Measurements from ENCODE around the gene LAMB4.

The LAMB4 gene

GRCh38 chr7:108130261-108130660 is at the start of gene LAMB4:
LAMB4 (minus strand) TSS chr7:108130361; CDS start chr7:108123164, 7,197 bp downstream.
- no peak for DNase-seq

GRCh38 chr7:108178398-108178797 is 48.2 kb upstream of the LAMB4 start:
- no peak for DNase-seq

GRCh38 chr7:108171164-108171563 is 41.0 kb upstream of the LAMB4 start:
- DNase-seq: no peak

GRCh38 chr7:108170251-108170650 is 40.1 kb upstream of the LAMB4 start:
- DNase-seq: no peak

GRCh38 chr7:108167460-108167859 is 37.3 kb upstream of the LAMB4 start:
- DNase-seq: no peak

GRCh38 chr7:108166687-108167086 is 36.5 kb upstream of the LAMB4 start:
- DNase-seq: no peak

- DNase-seq: no peak
These were observed 35.6 kb upstream of the LAMB4 start for GRCh38 chr7:108165723-108166122.

GRCh38 chr7:108164946-108165345 is 34.8 kb upstream of the LAMB4 start:
- DNase-seq: no peak

- DNase-seq: no peak
These were observed 34.2 kb upstream of the LAMB4 start for GRCh38 chr7:108164342-108164741.

- no peak for DNase-seq
These were observed 28.6 kb upstream of the LAMB4 start for GRCh38 chr7:108158776-108159175.

- no peak for DNase-seq
These were observed 27.6 kb upstream of the LAMB4 start for GRCh38 chr7:108157606-108158335.

- no peak for DNase-seq
These were observed 26.9 kb upstream of the LAMB4 start for GRCh38 chr7:108156897-108157605.

GRCh38 chr7:108152198-108152597 is 22.0 kb upstream of the LAMB4 start:
- no peak for DNase-seq

GRCh38 chr7:108149908-108150307 is 19.7 kb upstream of the LAMB4 start:
- no peak for DNase-seq

GRCh38 chr7:108149119-108149518 is 19.0 kb upstream of the LAMB4 start:
- no peak for DNase-seq

GRCh38 chr7:108147031-108147563 is 16.9 kb upstream of the LAMB4 start:
- DNase-seq: no peak

- peak; percentile 47 for DNase-seq
These were observed 16.1 kb upstream of the LAMB4 start for GRCh38 chr7:108146070-108146842.

GRCh38 chr7:108145401-108145800 is 15.2 kb upstream of the LAMB4 start:
- DNase-seq: no peak

GRCh38 chr7:108144931-108145330 is 14.8 kb upstream of the LAMB4 start:
- DNase-seq: no peak

- no peak for DNase-seq
These were observed 13.7 kb upstream of the LAMB4 start for GRCh38 chr7:108143658-108144420.

GRCh38 chr7:108142675-108143259 is 12.6 kb upstream of the LAMB4 start:
- no peak for DNase-seq

GRCh38 chr7:108142180-108142579 is 12.0 kb upstream of the LAMB4 start:
- no peak for DNase-seq

Measured in CD4-positive, alpha-beta T cell treated with Interleukin-10 for 1 hour (primary cell).